GM12892 (cell line): Measurements from ENCODE around the gene OBSCN.

Experiments
- POLR2A ChIP-seq: IDR thresholded peaks from 2 replicates; pipeline ENCODE4 v1.6.1; 2011; ENCODE audit warnings: low read depth, low read length, control low read depth
- POLR2AphosphoS5 ChIP-seq: IDR thresholded peaks from 2 replicates; pipeline ENCODE4 v1.6.1; 2011; ENCODE audit warnings: low read depth, low read length, control low read depth

- TF ChIP-seq POLR2A (no peak), POLR2AphosphoS5 (no peak)
Measured at GRCh38 chr1:228279722-228280105, 71.9 kb downstream of the OBSCN start.
